Inflammatory macrophage (primary cell): ENCODE measurements around the gene ITPKB.

Experiments
- DNase-seq, 2 donors: peaks; one replicate each; pipeline ENCODE4 v3.0.0-alpha.2; 2020 to 2022

The ITPKB gene

GRCh38 chr1:226634611-226635246, 104.4 kb downstream of the ITPKB start:
- DNase-seq: no peak

GRCh38 chr1:226634166-226634588, 104.9 kb downstream of the ITPKB start:
- peak; percentile 60 to 79 for DNase-seq

- peak in 1 of 2 donors; percentile 22 for DNase-seq
These were observed 105.4 kb downstream of the ITPKB start for GRCh38 chr1:226633541-226634165.

- DNase-seq: peak; percentile 91 to 99
These were observed 106.1 kb downstream of the ITPKB start for GRCh38 chr1:226632922-226633351.

GRCh38 chr1:226632169-226632879, 106.8 kb downstream of the ITPKB start:
- DNase-seq: no peak

- DNase-seq: no peak
These were observed 107.7 kb downstream of the ITPKB start for GRCh38 chr1:226631229-226632000.

- DNase-seq: no peak
These were observed 108.5 kb downstream of the ITPKB start for GRCh38 chr1:226630592-226630991.

GRCh38 chr1:226629896-226630550, 109.1 kb downstream of the ITPKB start:
- DNase-seq: no peak

- DNase-seq: no peak
These were observed 109.7 kb downstream of the ITPKB start for GRCh38 chr1:226629210-226629895.

- DNase-seq: no peak
These were observed 110.4 kb downstream of the ITPKB start for GRCh38 chr1:226628612-226629155.

- peak; percentile 67 to 87 for DNase-seq
These were observed 111.0 kb downstream of the ITPKB start for GRCh38 chr1:226627924-226628611.

- no peak for DNase-seq
These were observed 111.9 kb downstream of the ITPKB start for GRCh38 chr1:226627050-226627755.

- peak; percentile 93 to 95 for DNase-seq
These were observed 112.5 kb downstream of the ITPKB start for GRCh38 chr1:226626577-226626956.

- DNase-seq: no peak
These were observed 113.1 kb downstream of the ITPKB start for GRCh38 chr1:226625832-226626576.

- no peak for DNase-seq
These were observed 113.8 kb downstream of the ITPKB start for GRCh38 chr1:226625326-226625725.

GRCh38 chr1:226624526-226624925, 114.6 kb downstream of the ITPKB start:
- DNase-seq: no peak

GRCh38 chr1:226622012-226622411, 117.1 kb downstream of the ITPKB start:
- DNase-seq: no peak

GRCh38 chr1:226619031-226619430, 120.1 kb downstream of the ITPKB start:
- DNase-seq: no peak

GRCh38 chr1:226618380-226618779, 120.7 kb downstream of the ITPKB start:
- DNase-seq: no peak
